Measurements from ENCODE around the gene TMEM144.

- TF ChIP-seq CTCF (IDR thresholded peaks at IDR 0.05) (no peak), POLR2AphosphoS5 (IDR thresholded peaks at IDR 0.05) (no peak), POLR2A (IDR thresholded peaks at IDR 0.05) (no peak), EP300 (IDR thresholded peaks at IDR 0.05) (no peak)
These were observed 19.5 kb downstream of the TMEM144 start for GRCh38 chr4:158229768-158230167.
